Activated naive CD8-positive, alpha-beta T cell (primary cell): ENCODE data around the gene APBA2.
A peak's percentile ranks its signal among the peaks of the same experiment; 100 is the strongest.

Experiments
- H3K27ac Mint-ChIP-seq: one replicate; pipeline ENCODE4 v1.8.0; 2021; ENCODE audit warnings: mixed read lengths
- H3K27me3 Mint-ChIP-seq: one replicate; pipeline ENCODE4 v1.8.0; 2021; ENCODE audit warnings: mixed read lengths
- H3K36me3 Mint-ChIP-seq: one replicate; pipeline ENCODE4 v1.8.0; 2021; ENCODE audit warnings: mixed read lengths
- H3K4me1 Mint-ChIP-seq: one replicate; pipeline ENCODE4 v1.8.0; 2021; ENCODE audit warnings: low read depth, mixed read lengths
- H3K4me3 Mint-ChIP-seq: one replicate; pipeline ENCODE4 v1.8.0; 2021; ENCODE audit warnings: mild to moderate bottlenecking, mixed read lengths
- H3K9me3 Mint-ChIP-seq: one replicate; pipeline ENCODE4 v1.8.0; 2021; ENCODE audit warnings: low read depth, mixed read lengths

The APBA2 gene

GRCh38 chr15:29078541-29078940 lies 192.8 kb downstream of the APBA2 start:
- Mint-ChIP-seq H3K4me1 (peaks cover 3% of the 10 kb centered on the region), H3K9me3 (no peaks in the 10 kb centered on the region), H3K27ac (peak overlapping the region; percentile 41), H3K4me3 (no peak overlapping the region), H3K27me3 (no peaks in the 10 kb centered on the region), H3K36me3 (peaks cover 15% of the 10 kb centered on the region)

GRCh38 chr15:29079479-29079878 lies 193.7 kb downstream of the APBA2 start:
- peaks cover 13% of the 10 kb centered on the region for H3K36me3 Mint-ChIP-seq
- H3K4me3 Mint-ChIP-seq, result no peak overlapping the region
- H3K9me3 Mint-ChIP-seq, result no peaks in the 10 kb centered on the region
- H3K27me3 Mint-ChIP-seq, result no peaks in the 10 kb centered on the region
- H3K4me1 Mint-ChIP-seq, result no peaks in the 10 kb centered on the region
- no peak overlapping the region for H3K27ac Mint-ChIP-seq

GRCh38 chr15:29081781-29082180 lies 196.0 kb downstream of the APBA2 start:
- H3K36me3 Mint-ChIP-seq, result peaks cover 11% of the 10 kb centered on the region
- no peak overlapping the region for H3K4me3 Mint-ChIP-seq
- H3K27ac Mint-ChIP-seq, result no peak overlapping the region
- no peaks in the 10 kb centered on the region for H3K27me3 Mint-ChIP-seq
- H3K9me3 Mint-ChIP-seq, result no peaks in the 10 kb centered on the region
- H3K4me1 Mint-ChIP-seq, result peaks cover 13% of the 10 kb centered on the region

- Mint-ChIP-seq H3K36me3 (peaks cover 8% of the 10 kb centered on the region), H3K4me1 (peaks cover 25% of the 10 kb centered on the region), H3K9me3 (no peaks in the 10 kb centered on the region), H3K27ac (no peak overlapping the region), H3K27me3 (no peaks in the 10 kb centered on the region), H3K4me3 (no peak overlapping the region)
These were observed 197.4 kb downstream of the APBA2 start for GRCh38 chr15:29083161-29083560.

GRCh38 chr15:29083858-29084257 lies 198.1 kb downstream of the APBA2 start:
- Mint-ChIP-seq H3K36me3 (peaks cover 8% of the 10 kb centered on the region), H3K27me3 (no peaks in the 10 kb centered on the region), H3K4me3 (no peak overlapping the region), H3K4me1 (peaks cover 32% of the 10 kb centered on the region), H3K9me3 (no peaks in the 10 kb centered on the region), H3K27ac (no peak overlapping the region)

GRCh38 chr15:29086001-29086400 lies 200.2 kb downstream of the APBA2 start:
- Mint-ChIP-seq H3K4me1 (peaks cover 45% of the 10 kb centered on the region), H3K9me3 (no peaks in the 10 kb centered on the region), H3K36me3 (peaks cover 4% of the 10 kb centered on the region), H3K27me3 (no peaks in the 10 kb centered on the region), H3K4me3 (no peak overlapping the region), H3K27ac (peak overlapping the region; percentile 50)

- Mint-ChIP-seq H3K27me3 (no peaks in the 10 kb centered on the region), H3K27ac (no peak overlapping the region), H3K4me1 (peaks cover 45% of the 10 kb centered on the region), H3K4me3 (no peak overlapping the region), H3K36me3 (peaks cover 4% of the 10 kb centered on the region), H3K9me3 (no peaks in the 10 kb centered on the region)
These were observed 201.1 kb downstream of the APBA2 start for GRCh38 chr15:29086891-29087290.

GRCh38 chr15:29087521-29088285 lies 201.9 kb downstream of the APBA2 start:
- Mint-ChIP-seq H3K4me1 (peaks cover 45% of the 10 kb centered on the region), H3K27me3 (no peaks in the 10 kb centered on the region), H3K9me3 (no peaks in the 10 kb centered on the region), H3K4me3 (no peak overlapping the region), H3K27ac (no peak overlapping the region), H3K36me3 (peaks cover 4% of the 10 kb centered on the region)

GRCh38 chr15:29088666-29089065 lies 202.9 kb downstream of the APBA2 start:
- no peaks in the 10 kb centered on the region for H3K27me3 Mint-ChIP-seq
- peaks cover 4% of the 10 kb centered on the region for H3K36me3 Mint-ChIP-seq
- H3K9me3 Mint-ChIP-seq, result no peaks in the 10 kb centered on the region
- no peak overlapping the region for H3K4me3 Mint-ChIP-seq
- H3K27ac Mint-ChIP-seq, result peak overlapping the region; percentile 70
- H3K4me1 Mint-ChIP-seq, result peaks cover 45% of the 10 kb centered on the region

- Mint-ChIP-seq H3K4me3 (peak overlapping the region; percentile 42), H3K9me3 (no peaks in the 10 kb centered on the region), H3K27me3 (no peaks in the 10 kb centered on the region), H3K4me1 (peaks cover 45% of the 10 kb centered on the region), H3K36me3 (peaks cover 4% of the 10 kb centered on the region), H3K27ac (peak overlapping the region; percentile 34)
These were observed 204.2 kb downstream of the APBA2 start for GRCh38 chr15:29089731-29090616.

GRCh38 chr15:29090617-29091466 lies 205.1 kb downstream of the APBA2 start:
- Mint-ChIP-seq H3K4me3 (no peak overlapping the region), H3K36me3 (peaks cover 2% of the 10 kb centered on the region), H3K27me3 (no peaks in the 10 kb centered on the region), H3K9me3 (no peaks in the 10 kb centered on the region), H3K4me1 (peaks cover 40% of the 10 kb centered on the region), H3K27ac (no peak overlapping the region)

GRCh38 chr15:29091666-29092065 lies 205.9 kb downstream of the APBA2 start:
- Mint-ChIP-seq H3K27me3 (no peaks in the 10 kb centered on the region), H3K4me1 (peaks cover 33% of the 10 kb centered on the region), H3K27ac (no peak overlapping the region), H3K36me3 (peaks cover 2% of the 10 kb centered on the region), H3K4me3 (no peak overlapping the region), H3K9me3 (no peaks in the 10 kb centered on the region)

GRCh38 chr15:29092376-29093064 lies 206.7 kb downstream of the APBA2 start:
- peaks cover 26% of the 10 kb centered on the region for H3K4me1 Mint-ChIP-seq
- H3K27ac Mint-ChIP-seq, result no peak overlapping the region
- peaks cover 2% of the 10 kb centered on the region for H3K36me3 Mint-ChIP-seq
- no peak overlapping the region for H3K4me3 Mint-ChIP-seq
- H3K27me3 Mint-ChIP-seq, result no peaks in the 10 kb centered on the region
- H3K9me3 Mint-ChIP-seq, result no peaks in the 10 kb centered on the region

GRCh38 chr15:29093065-29093435 lies 207.3 kb downstream of the APBA2 start:
- H3K36me3 Mint-ChIP-seq, result peaks cover 2% of the 10 kb centered on the region
- no peak overlapping the region for H3K4me3 Mint-ChIP-seq
- H3K27me3 Mint-ChIP-seq, result no peaks in the 10 kb centered on the region
- no peak overlapping the region for H3K27ac Mint-ChIP-seq
- no peaks in the 10 kb centered on the region for H3K9me3 Mint-ChIP-seq
- peaks cover 21% of the 10 kb centered on the region for H3K4me1 Mint-ChIP-seq
